GM18505 (cell line): ENCODE measurements around the gene DKK3.

Experiments
- ATAC-seq: cut with Tn5 transposase; IDR thresholded peaks from one replicate; pipeline ENCODE4 v1.9.1; 2021; ENCODE audit not compliant: unreplicated experiment
- POLR2A ChIP-seq: IDR thresholded peaks from 4 replicates; pipeline ENCODE4 v1.6.1; 2011; ENCODE audit warnings: borderline replicate concordance; ENCODE audit not compliant: insufficient read depth, insufficient read length; ENCODE audit errors: extremely low read depth

Gene DKK3

GRCh38 chr11:11988099-11988651 is 20.3 kb downstream of the DKK3 start:
- ATAC-seq = no peak
- no peak for TF ChIP-seq POLR2A

GRCh38 chr11:11987503-11988022 is 20.9 kb downstream of the DKK3 start:
- ATAC-seq = no peak
- TF ChIP-seq POLR2A = no peak

- ATAC-seq = no peak
- no peak for TF ChIP-seq POLR2A
These were observed 22.2 kb downstream of the DKK3 start for GRCh38 chr11:11985954-11986949.

- TF ChIP-seq POLR2A = no peak
- ATAC-seq = no peak
These were observed 23.3 kb downstream of the DKK3 start for GRCh38 chr11:11985016-11985715.

- no peak for ATAC-seq
- no peak for TF ChIP-seq POLR2A
These were observed 23.9 kb downstream of the DKK3 start for GRCh38 chr11:11984563-11984962.

GRCh38 chr11:11983427-11983826 is 25.0 kb downstream of the DKK3 start:
- no peak for TF ChIP-seq POLR2A
- ATAC-seq = no peak

GRCh38 chr11:11982975-11983374 is 25.5 kb downstream of the DKK3 start:
- no peak for TF ChIP-seq POLR2A

GRCh38 chr11:11982461-11982860 is 26.0 kb downstream of the DKK3 start:
- TF ChIP-seq POLR2A = no peak
- no peak for ATAC-seq

More at GRCh38 chr11:11982975-11983374, 25.5 kb downstream of the DKK3 start:
- ATAC-seq = no peak

- no peak for TF ChIP-seq POLR2A
- no peak for ATAC-seq
These were observed 26.6 kb downstream of the DKK3 start for GRCh38 chr11:11981840-11982239.

- ATAC-seq = no peak
- TF ChIP-seq POLR2A = no peak
These were observed 27.1 kb downstream of the DKK3 start for GRCh38 chr11:11981364-11981763.

GRCh38 chr11:11980841-11981308 is 27.6 kb downstream of the DKK3 start:
- TF ChIP-seq POLR2A = no peak
- no peak for ATAC-seq

GRCh38 chr11:11980200-11980599 is 28.2 kb downstream of the DKK3 start:
- no peak for ATAC-seq
- TF ChIP-seq POLR2A = no peak

GRCh38 chr11:11979488-11980117 is 28.8 kb downstream of the DKK3 start:
- TF ChIP-seq POLR2A = no peak
- ATAC-seq = no peak
